ENCODE data around the gene FCHSD1.

GRCh38 chr5:141628175-141628788 lies 22.9 kb downstream of the FCHSD1 start:
- TF ChIP-seq YY1 (IDR thresholded peaks at IDR 0.05; ENCODE audit: insufficient read depth, insufficient read length) (no peak), ZNF274 (IDR thresholded peaks at IDR 0.05; ENCODE audit: low read depth, low read length) (no peak)
